HCT116 (cell line): ENCODE data around the gene LASP1. TPM values are rescaled to one million over a fixed set of nuclear protein-coding genes. Genes with fewer than 3 reads are reported as not detected.
A peak's percentile ranks its signal among the peaks of the same experiment; 100 is the strongest.

ENCODE experiments used
- ATAC-seq: fragments of 200-7000 bp; cut with Tn5 transposase; 2 replicates; pipeline ENCODE4 v1.9.1; 2020; ENCODE audit warnings: mild to moderate bottlenecking, moderate library complexity
- BruUV-seq: library from RNA; stranded (reverse); fragments of 400-500 nt; replicated peaks from 2 replicates; lab custom pipeline; 2021; lab: Mats Ljungman, UMichigan
- CTCF ChIA-PET: fragments of 300-600 bp; sonication (Branson Sonifier 250); formaldehyde crosslinking; loops from one replicate; lab custom pipeline; 2021; ENCODE audit warnings: antibody characterized with exemption; lab: Charles Lee
- POLR2A ChIA-PET: fragments of 300-600, 350-600 bp; sonication (Branson Sonifier 250); formaldehyde crosslinking; loops from one replicate; lab custom pipeline; 2021; ENCODE audit warnings: antibody characterized with exemption; lab: Charles Lee
- RAD21 ChIA-PET, 2 experiments: fragments of 300-600 bp; sonication (Branson Sonifier 250); formaldehyde crosslinking; loops; one replicate each; lab custom pipeline; 2023; ENCODE audit warnings: low total read pairs in 2 of 2; ENCODE audit not compliant: uncharacterized antibody in 2 of 2, unreplicated experiment in 2 of 2, low non-redundant PET in 1 of 2; lab: Charles Lee
- DNase-seq: peaks from one replicate; pipeline ENCODE4 v3.0.0-alpha.2; 2010; ENCODE audit warnings: low read depth, low spot score
- H2AFZ ChIP-seq: fragments of 200-600 bp; shearing (Covaris generic), sonication (generic); 2 replicates; pipeline ENCODE4 v1.6.1; 2017; ENCODE audit warnings: low read depth, mixed run types, mixed read lengths, antibody characterized with exemption, low read length; ENCODE audit not compliant: poor library complexity, severe bottlenecking
- H3K27ac ChIP-seq: 2 replicates; pipeline ENCODE4 v1.5.1; 2012; ENCODE audit warnings: low read depth, low read length
- H3K27me3 ChIP-seq: fragments of 200-600 bp; sonication (generic); 2 replicates; pipeline ENCODE4 v1.6.1; 2016; ENCODE audit warnings: mixed run types, low read length, mixed read lengths; ENCODE audit not compliant: insufficient read depth
- H3K36me3 ChIP-seq, 2 experiments: fragments of 200-500 bp in 1 of 2; fragments of 200-600 bp in 1 of 2; sonication (Bioruptor generic) in 1 of 2; sonication (generic) in 1 of 2; 2 replicates each; pipeline versions ENCODE4 v1.5.1 to v1.6.1; 2014 to 2016; ENCODE audit warnings: low read length in 2 of 2, inconsistent platforms in 1 of 2, mixed read lengths in 1 of 2, mixed run types in 1 of 2; ENCODE audit not compliant: insufficient read depth in 2 of 2, control insufficient read depth in 1 of 2
- H3K4me1 ChIP-seq, 2 experiments: fragments of 200-600 bp in 1 of 2; sonication (generic) in 1 of 2; 2 replicates each; pipeline versions ENCODE4 v1.5.1 to v1.6.1; 2012 to 2017; ENCODE audit warnings: low read length in 2 of 2, inconsistent platforms in 1 of 2, mild to moderate bottlenecking in 1 of 2, mixed read lengths in 1 of 2, mixed run types in 1 of 2, moderate library complexity in 1 of 2; ENCODE audit not compliant: insufficient read depth in 2 of 2, control insufficient read depth in 1 of 2
- H3K4me2 ChIP-seq: fragments of 200-600 bp; sonication (generic); 2 replicates; pipeline ENCODE4 v1.6.1; 2017; ENCODE audit warnings: mixed run types, low read length, mixed read lengths
- H3K4me3 ChIP-seq, 2 experiments: fragments of 200-600 bp in 1 of 2; sonication (generic) in 1 of 2; replicated peaks in 1 of 2; 2 replicates each; pipeline ENCODE4 v1.5.1; 2011 to 2016; ENCODE audit warnings: low read length in 2 of 2, control low read depth in 1 of 2, low read depth in 1 of 2, mild to moderate bottlenecking in 1 of 2, mixed read lengths in 1 of 2, mixed run types in 1 of 2
- H3K79me2 ChIP-seq: fragments of 200-600 bp; sonication (generic); 2 replicates; pipeline ENCODE4 v1.6.1; 2017; ENCODE audit warnings: mild to moderate bottlenecking, mixed run types, low read length, moderate library complexity, mixed read lengths; ENCODE audit not compliant: insufficient read depth
- H3K9ac ChIP-seq: fragments of 200-600 bp; sonication (generic); 2 replicates; pipeline ENCODE4 v1.6.1; 2016; ENCODE audit warnings: low read length, mixed read lengths
- H3K9me2 ChIP-seq: fragments of 200-600 bp; sonication (generic), shearing (Covaris generic); 2 replicates; pipeline ENCODE4 v1.6.1; 2017; ENCODE audit warnings: mixed run types, mild to moderate bottlenecking, moderate library complexity; ENCODE audit not compliant: insufficient read depth
- H3K9me3 ChIP-seq, 2 experiments: fragments of 200-500 bp in 1 of 2; fragments of 200-600 bp in 1 of 2; sonication (Bioruptor generic) in 1 of 2; sonication (generic) in 1 of 2; 2 replicates each; pipeline ENCODE4 v1.6.1; 2014 to 2017; ENCODE audit warnings: low read length in 2 of 2, mixed read lengths in 2 of 2, inconsistent platforms in 1 of 2, low read depth in 1 of 2, mild to moderate bottlenecking in 1 of 2, mixed run types in 1 of 2, moderate library complexity in 1 of 2; ENCODE audit not compliant: control insufficient read depth in 1 of 2, insufficient read depth in 1 of 2
- H4K20me1 ChIP-seq: fragments of 200-600 bp; sonication (generic), shearing (Covaris generic); 2 replicates; pipeline ENCODE4 v1.6.1; 2017; ENCODE audit warnings: mixed run types, mild to moderate bottlenecking, moderate library complexity; ENCODE audit not compliant: insufficient read depth
- ATF3 ChIP-seq: IDR thresholded peaks from 2 replicates; pipeline ENCODE4 v1.6.1; 2012
- CBX3 ChIP-seq: IDR thresholded peaks from 2 replicates; pipeline ENCODE4 v1.6.1; 2012; ENCODE audit warnings: low read depth
- CEBPB ChIP-seq: IDR thresholded peaks from 2 replicates; pipeline ENCODE4 v1.6.1; 2012; ENCODE audit warnings: low read depth
- ELF1 ChIP-seq: IDR thresholded peaks from 2 replicates; pipeline ENCODE4 v1.6.1; 2012; ENCODE audit warnings: low read depth, borderline replicate concordance
- EZH2phosphoT487 ChIP-seq: fragments of 200-600 bp; IDR thresholded peaks from 2 replicates; pipeline ENCODE4 v1.6.1; 2018; ENCODE audit warnings: antibody characterized with exemption, borderline replicate concordance
- JUND ChIP-seq: IDR thresholded peaks from 2 replicates; pipeline ENCODE4 v1.6.1; 2012
- MAX ChIP-seq: IDR thresholded peaks from 2 replicates; pipeline ENCODE4 v1.6.1; 2012
- POLR2A ChIP-seq: IDR thresholded peaks from 2 replicates; pipeline ENCODE4 v1.7.0; 2011; ENCODE audit warnings: borderline replicate concordance; ENCODE audit not compliant: insufficient read depth, insufficient read length; ENCODE audit errors: extremely low read depth
- REST ChIP-seq: IDR thresholded peaks from 2 replicates; pipeline ENCODE4 v1.6.1; 2012; ENCODE audit warnings: low read depth
- SP1 ChIP-seq: IDR thresholded peaks from 2 replicates; pipeline ENCODE4 v1.6.1; 2012; ENCODE audit warnings: low read depth
- SRF ChIP-seq: IDR thresholded peaks from 2 replicates; pipeline ENCODE4 v1.6.1; 2012; ENCODE audit warnings: low read depth
- YY1 ChIP-seq: IDR thresholded peaks from 2 replicates; pipeline ENCODE4 v1.6.1; 2011; ENCODE audit warnings: low read length, low read depth, moderate library complexity, mild to moderate bottlenecking; ENCODE audit not compliant: insufficient replicate concordance; ENCODE audit errors: extremely low read depth
- ZFX ChIP-seq: fragments of 450-650 bp; IDR thresholded peaks from 2 replicates; pipeline ENCODE4 v1.6.1; 2017
- intact Hi-C: fragments of 100-400 bp; cut with micrococcal nuclease; formaldehyde crosslinking; loops from 2 replicates; pipeline ENCODE4 v1.10.0; 2022
- total RNA-seq: library from RNA; stranded (reverse); gene quantifications from one replicate; pipeline ENCODE4 v1.2.1, GENCODE V29; 2021; ENCODE audit not compliant: unreplicated experiment

The LASP1 gene
- total RNA-seq, 1 experiment from 2014 or later = 149 TPM

- Histone ChIP-seq H3K9ac (no peak overlapping the region), H3K79me2 (peaks cover 48% of the 10 kb centered on the region), H3K9me2 (no peaks in the 10 kb centered on the region)
- RAD21 ChIA-PET = no interaction called here
- intact Hi-C loops = loop anchor here (5.0 kb wide), 1 partner anchor 98 kb away; the partner anchor contains the start of gene PSMB3
- TF ChIP-seq ELF1 (no peak), REST (no peak)
- TF ChIP-seq, all 23 proteins: peak for 0
- no peak overlapping the region for H2AFZ ChIP-seq
- peaks cover 14 to 30% of the 10 kb centered on the region in 2 experiments; a peak in 3 of 4 replicates for H3K4me1 ChIP-seq
- H4K20me1 ChIP-seq = peaks cover 32% of the 10 kb centered on the region; the same call in 1 of the 2 replicates
- no peak overlapping the region for H3K4me3 ChIP-seq
- H3K4me2 ChIP-seq = no peak overlapping the region
- ATAC-seq = no peak
- H3K27me3 ChIP-seq = no peaks in the 10 kb centered on the region
- H3K9me3 ChIP-seq = no peaks in the 10 kb centered on the region
- no TSS peak for BruUV-seq
- H3K36me3 ChIP-seq = peaks cover 44 to 56% of the 10 kb centered on the region in 2 experiments
- DNase-seq = no peak
- ChIA-PET CTCF (interaction anchor here (0.6 kb wide), 1 partner anchor 331 kb away, joined by 3 read pairs; no protein-coding TSS in a partner anchor), POLR2A (no interaction called here)
- no peak overlapping the region for H3K27ac ChIP-seq
Observed at GRCh38 chr17:38850374-38850773, 19.5 kb upstream of the LASP1 start.

GRCh38 chr17:38851434-38851833 is 18.4 kb upstream of the LASP1 start:
- H3K4me3 ChIP-seq = peak overlapping the region; percentile 67 to 99
- intact Hi-C loops = loop anchor here (5.0 kb wide), 1 partner anchor 99 kb away; the partner anchor contains the start of gene PSMB3
- H3K9ac ChIP-seq = peak overlapping the region; percentile 92; the same call in 1 of the 2 replicates
- peak overlapping the region; percentile 31; the same call in 1 of the 2 replicates for H3K27ac ChIP-seq
- no peaks in the 10 kb centered on the region for H3K9me3 ChIP-seq
- POLR2A ChIA-PET = interaction anchor here (4.5 kb wide), 1 partner anchor 12 kb away, joined by 55 read pairs; no protein-coding TSS in a partner anchor
- no peak for ATAC-seq
- no TSS peak for BruUV-seq
- peak overlapping the region; percentile 89 for H3K4me2 ChIP-seq
- DNase-seq = no peak
- H3K27me3 ChIP-seq = no peaks in the 10 kb centered on the region
- RAD21 ChIA-PET = no interaction called here
- no peak overlapping the region for H2AFZ ChIP-seq
- peaks cover 48% of the 10 kb centered on the region for H3K79me2 ChIP-seq
- CTCF ChIA-PET = no interaction called here
- peaks cover 32% of the 10 kb centered on the region; the same call in 1 of the 2 replicates for H4K20me1 ChIP-seq
- peaks cover 44 to 56% of the 10 kb centered on the region in 2 experiments for H3K36me3 ChIP-seq
- peaks cover 18 to 38% of the 10 kb centered on the region in 2 experiments; a peak in 3 of 4 replicates for H3K4me1 ChIP-seq
- H3K9me2 ChIP-seq = no peaks in the 10 kb centered on the region
- TF ChIP-seq SRF = no peak
- no peak for TF ChIP-seq CEBPB
- no peak for TF ChIP-seq ELF1
- TF ChIP-seq SP1 = no peak
- no peak for TF ChIP-seq JUND
- TF ChIP-seq ZFX = no peak
- no peak for TF ChIP-seq YY1
- no peak for TF ChIP-seq EZH2phosphoT487
- no peak for TF ChIP-seq ATF3
- no peak for TF ChIP-seq POLR2A
- TF ChIP-seq MAX = no peak
- no peak for TF ChIP-seq REST
- no peak for TF ChIP-seq CBX3
